22Rv1 (cell line): ENCODE data around the gene C4orf36.

Experiments
- CTCF ChIP-seq: fragments of 450-650 bp; IDR thresholded peaks from 2 replicates; pipeline ENCODE4 v1.5.1; 2017; ENCODE audit warnings: mild to moderate bottlenecking
- ZFX ChIP-seq: fragments of 450-650 bp; IDR thresholded peaks from 2 replicates; pipeline ENCODE4 v1.6.1; 2017; ENCODE audit warnings: antibody characterized with exemption, borderline replicate concordance

GRCh38 chr4:86891762-86892635, at the start of gene C4orf36:
- TF ChIP-seq CTCF (peak; percentile 33), ZFX (no peak)
